SK-N-SH (cell line): ENCODE results near the gene CSTF2T.

Experiments used
- CTCF ChIP-seq: fragments of 200-600 bp; sonication (generic); IDR thresholded peaks from 2 replicates; pipeline ENCODE4 v1.6.1; 2017; ENCODE audit warnings: antibody characterized with exemption, mild to moderate bottlenecking, moderate library complexity
- EP300 ChIP-seq, 2 experiments: IDR thresholded peaks; 2 replicates each; pipeline versions ENCODE4 v1.4.0 to v1.6.1; 2012; ENCODE audit warnings: borderline replicate concordance in 1 of 2, low read depth in 1 of 2, low read length in 1 of 2
- GATA2 ChIP-seq: sonication (generic); formaldehyde crosslinking; IDR thresholded peaks from 2 replicates; pipeline ENCODE4 v1.5.0; 2020; ENCODE audit warnings: mild to moderate bottlenecking, missing genetic modification reagents
- JUND ChIP-seq: IDR thresholded peaks from 2 replicates; pipeline ENCODE4 v1.4.0; 2012
- MAX ChIP-seq: IDR thresholded peaks from 2 replicates; pipeline ENCODE4 v1.4.0; 2012; ENCODE audit warnings: low read depth
- NFIC ChIP-seq: IDR thresholded peaks from 2 replicates; pipeline ENCODE4 v1.4.0; 2012; ENCODE audit warnings: borderline replicate concordance
- POLR2AphosphoS5 ChIP-seq: IDR thresholded peaks from 2 replicates; pipeline ENCODE4 v1.6.1; 2012; ENCODE audit warnings: low read depth, low read length
- RAD21 ChIP-seq: IDR thresholded peaks from 2 replicates; pipeline ENCODE4 v1.6.1; 2012; ENCODE audit warnings: mild to moderate bottlenecking, low read length
- RCOR1 ChIP-seq: fragments of 150-350 bp; IDR thresholded peaks from 2 replicates; pipeline ENCODE4 v1.6.1; 2017; ENCODE audit warnings: antibody characterized with exemption, low read length
- RFX5 ChIP-seq: IDR thresholded peaks from 2 replicates; pipeline ENCODE4 v1.6.1; 2012; ENCODE audit warnings: mild to moderate bottlenecking, improper control_type of control experiment, low read length
- SMC3 ChIP-seq: IDR thresholded peaks from 2 replicates; pipeline ENCODE4 v1.6.1; 2012; ENCODE audit warnings: low read depth, low read length, improper control_type of control experiment
- TAF1 ChIP-seq: IDR thresholded peaks from 2 replicates; pipeline ENCODE4 v1.6.1; 2012; ENCODE audit warnings: low read depth, mild to moderate bottlenecking, low read length, moderate library complexity, borderline replicate concordance
- YY1 ChIP-seq: IDR thresholded peaks from 2 replicates; pipeline ENCODE4 v1.4.0; 2012; ENCODE audit warnings: low read depth, mild to moderate bottlenecking

- TF ChIP-seq NFIC (no peak), YY1 (no peak), RAD21 (no peak), EP300 (IDR thresholded peaks at IDR 0.05; ENCODE audit: borderline replicate concordance in 1 of 2, low read depth in 1 of 2, low read length in 1 of 2) (no peak), CTCF (no peak), GATA2 (CRISPR knock-in tag) (no peak), RFX5 (no peak), SMC3 (no peak), MAX (no peak), JUND (no peak), RCOR1 (no peak), TAF1 (no peak), POLR2AphosphoS5 (no peak)
Measured at GRCh38 chr10:51708609-51709008, 9.2 kb upstream of the CSTF2T start.
